ENCODE measurements around the gene CCL28.

- TF ChIP-seq CTCF (conservative IDR thresholded peaks at IDR 0.05) = no peak
- TF ChIP-seq ZFX (IDR thresholded peaks at IDR 0.05) = no peak
Measured at GRCh38 chr5:43367909-43368669, 44.1 kb downstream of the CCL28 start.
